HTERT RPE-1 (cell line): Measurements from ENCODE around the gene XPNPEP1.

Experiments
- in situ Hi-C: fragments of 300-500 bp; cut with MboI; formaldehyde crosslinking; loops from 4 replicates; pipeline ENCODE4 v1.14.3; 2020; ENCODE audit warnings: low sequenced_read_pairs

Gene XPNPEP1

DNA sequence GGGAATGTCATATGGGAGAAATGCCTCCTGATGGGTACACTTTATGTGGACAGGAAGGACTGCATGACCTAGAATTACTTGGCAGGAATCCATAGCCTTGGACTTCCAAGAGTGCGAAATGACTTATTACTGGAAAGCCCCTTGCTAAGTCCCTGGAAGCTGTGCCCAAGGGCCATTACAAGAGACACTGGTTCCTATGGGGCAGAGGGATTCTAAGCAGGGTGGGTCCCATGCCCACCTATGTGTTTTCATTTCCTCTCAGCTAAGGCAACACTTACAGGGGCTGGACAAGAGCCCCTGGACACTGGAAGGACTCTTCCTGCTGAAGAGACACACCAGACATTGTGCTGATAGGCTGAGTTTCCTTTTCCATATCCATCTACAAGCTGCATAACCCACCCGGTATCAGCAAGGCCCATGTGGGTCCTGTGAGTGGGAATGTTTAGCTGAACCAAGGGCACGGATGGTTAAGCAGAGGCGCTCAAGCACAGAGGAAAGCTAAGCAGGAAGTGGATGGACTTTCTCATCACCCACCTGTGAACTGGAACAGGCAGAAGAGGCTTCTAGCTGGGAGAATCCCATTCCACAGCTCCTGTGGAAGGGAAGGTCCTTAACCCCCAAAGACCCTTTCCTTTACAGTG is 56.2 kb downstream of the XPNPEP1 start:
- in situ Hi-C loops: no loop called here

DNA sequence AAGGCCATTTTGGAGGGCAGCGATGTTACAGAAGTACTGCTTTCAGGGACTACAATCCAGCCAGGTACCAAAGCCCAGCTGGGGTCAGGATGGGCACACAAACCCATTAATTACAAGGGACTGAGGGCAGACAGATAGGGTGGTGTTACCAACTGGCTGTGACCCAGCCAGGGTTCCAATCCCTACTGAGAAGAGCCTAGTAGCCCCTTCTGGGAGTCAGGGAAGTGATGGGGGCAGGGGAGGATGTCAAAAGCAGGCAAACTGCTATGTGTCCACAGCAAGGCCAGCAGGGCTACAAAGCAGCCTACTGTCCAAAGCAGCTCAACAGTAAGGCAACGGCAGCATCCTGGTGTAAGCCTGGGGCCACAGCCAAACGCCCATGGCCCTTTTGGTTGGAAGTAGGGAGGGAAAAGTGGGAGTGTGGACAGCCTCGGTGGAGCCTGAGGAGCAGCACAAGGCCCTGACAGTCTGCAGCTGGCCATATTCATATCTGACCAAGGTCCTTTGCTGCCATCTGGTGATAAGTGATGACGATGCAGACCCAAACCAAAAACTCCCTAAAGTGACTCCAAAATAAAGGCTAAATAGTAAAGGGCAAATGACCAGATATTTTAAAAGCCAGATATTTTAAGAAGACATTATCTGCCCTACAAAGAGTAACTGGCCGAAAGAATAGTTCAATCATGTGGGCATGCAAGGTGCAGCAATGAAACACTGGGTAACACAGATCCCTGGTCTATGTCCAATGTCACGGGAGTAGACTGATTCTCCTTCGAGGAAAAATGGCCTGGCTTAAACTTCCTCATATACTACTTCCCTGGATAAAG is 56.9 kb downstream of the XPNPEP1 start:
- in situ Hi-C loops: no loop called here

DNA sequence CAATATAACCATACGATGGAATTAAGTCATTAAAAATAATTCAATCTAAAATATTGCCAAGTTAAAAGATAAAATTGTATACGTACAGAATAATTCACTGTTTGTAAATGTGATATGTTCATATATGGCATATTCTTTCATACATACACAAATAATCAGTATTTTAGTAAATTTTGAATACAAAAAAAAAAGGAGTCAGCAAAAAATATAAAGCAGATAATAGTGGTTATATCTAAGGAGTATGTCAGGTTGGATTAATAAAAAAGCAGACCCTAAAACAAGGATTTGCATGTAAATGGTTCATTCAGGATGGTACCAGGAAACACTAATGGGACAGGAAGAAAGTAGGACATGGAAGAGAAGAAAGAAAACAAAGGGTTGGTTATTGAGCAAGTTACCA is 59.5 kb downstream of the XPNPEP1 start:
- in situ Hi-C loops: no loop called here

DNA sequence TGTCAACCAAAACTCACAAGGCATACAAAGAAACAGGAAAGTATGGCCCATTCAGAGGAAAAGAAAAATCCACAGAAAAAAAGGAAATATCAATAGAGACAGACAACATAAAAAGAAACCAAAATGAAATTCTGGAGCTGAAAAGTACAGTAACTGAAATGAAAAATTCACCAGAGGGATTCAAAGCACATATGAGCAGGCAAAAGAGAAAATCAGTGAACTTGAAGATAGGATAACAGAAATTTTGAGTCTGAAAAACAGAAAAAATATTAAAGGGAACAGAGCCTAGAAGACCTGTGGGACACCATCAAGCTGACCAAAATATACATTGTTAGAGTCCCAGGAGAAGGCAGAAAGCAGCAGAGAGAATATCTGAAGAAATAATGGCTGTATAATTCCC is 60.6 kb downstream of the XPNPEP1 start:
- in situ Hi-C loops: no loop called here

DNA sequence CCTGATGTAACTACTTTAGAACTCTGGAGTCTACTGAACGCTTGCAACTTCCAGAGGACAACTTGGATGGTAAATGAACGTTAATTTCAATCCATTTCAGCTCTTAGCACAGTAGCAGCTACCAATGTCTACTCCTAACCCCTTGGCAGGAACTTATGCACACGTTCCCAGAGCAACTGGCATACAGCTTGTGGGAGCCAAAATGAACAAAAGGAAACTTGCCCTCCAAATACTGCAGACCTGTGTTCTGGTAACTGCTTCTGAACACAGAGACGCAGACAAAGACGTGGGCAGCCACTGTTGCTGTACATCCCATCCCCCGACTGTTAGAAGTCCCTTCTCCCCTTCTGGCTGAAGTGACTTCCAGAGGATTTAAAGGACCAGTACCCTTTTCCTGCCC is 61.3 kb downstream of the XPNPEP1 start:
- in situ Hi-C loops: no loop called here

DNA sequence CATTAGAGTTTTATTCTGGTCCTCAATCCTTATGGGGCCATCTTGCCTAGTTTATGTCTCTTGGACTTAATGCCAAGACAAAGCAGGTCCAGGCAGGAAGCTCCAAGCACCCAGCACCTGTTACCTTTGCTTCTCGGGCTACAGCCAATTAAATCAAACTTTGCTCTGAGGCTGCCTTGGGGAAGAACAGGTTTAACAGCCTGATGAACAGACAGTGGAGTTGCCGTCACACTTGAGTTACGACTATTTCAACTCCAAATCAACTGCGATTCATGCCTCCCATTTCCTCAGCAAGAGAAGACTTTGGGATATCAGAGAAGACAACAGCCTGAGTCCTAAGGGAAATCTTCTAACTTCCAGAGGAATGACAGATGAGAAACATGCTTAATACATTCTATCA is 62.2 kb downstream of the XPNPEP1 start:
- in situ Hi-C loops: no loop called here

DNA sequence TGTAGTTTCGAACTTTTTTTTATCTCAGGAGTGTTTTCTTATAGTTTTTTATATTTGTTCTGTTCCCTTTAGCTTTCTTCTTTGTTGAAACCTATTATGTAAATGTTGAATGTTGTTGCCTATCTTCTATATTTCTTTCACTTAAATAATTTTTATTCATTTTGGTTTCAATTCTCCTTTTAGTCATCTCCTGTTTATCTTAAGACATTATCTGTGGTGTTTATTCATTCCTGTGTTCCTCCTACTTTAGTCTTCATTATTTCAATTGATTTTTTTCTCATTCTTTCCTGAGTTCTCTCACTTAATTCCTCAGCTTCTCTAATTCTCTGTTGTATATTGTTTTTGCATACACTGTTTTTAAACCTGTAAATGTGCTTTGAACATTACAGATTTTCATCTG is 64.1 kb downstream of the XPNPEP1 start:
- in situ Hi-C loops: no loop called here

DNA sequence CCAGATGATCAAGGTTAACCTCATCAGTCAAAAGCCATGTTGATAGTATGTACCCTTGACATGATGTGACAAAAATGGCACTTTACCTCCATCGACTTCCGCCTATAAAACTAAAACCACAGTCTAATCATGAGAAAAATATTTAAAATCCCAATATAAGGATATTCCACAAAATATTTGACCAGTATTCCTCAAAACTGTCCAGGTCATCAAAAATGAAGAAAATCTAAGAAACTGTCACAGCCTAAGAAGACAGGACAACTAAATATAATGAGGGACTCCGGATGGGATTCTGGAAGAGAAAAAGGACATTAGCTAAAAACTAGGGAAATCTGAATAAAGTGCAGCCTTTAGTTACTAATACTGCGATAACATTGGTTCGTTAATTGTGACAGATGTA is 67.6 kb downstream of the XPNPEP1 start:
- in situ Hi-C loops: no loop called here

DNA sequence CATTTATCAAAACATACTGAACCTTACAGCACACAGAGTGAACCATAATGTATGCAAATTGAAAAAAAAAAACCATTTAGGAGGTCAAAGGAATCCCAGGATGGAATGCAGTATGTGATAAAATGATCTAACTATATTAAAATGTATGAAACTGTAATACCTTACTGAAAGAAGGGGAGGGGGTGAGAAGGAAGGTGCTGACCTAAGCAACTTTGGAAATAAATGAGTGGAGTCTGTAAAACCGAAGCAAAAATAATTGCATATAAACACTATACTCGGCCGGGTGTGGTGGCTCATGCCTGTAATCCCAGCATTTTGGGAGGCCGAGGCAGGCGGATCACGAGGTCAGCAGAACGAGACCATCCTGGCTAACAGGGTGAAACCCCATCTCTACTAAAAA is 69.4 kb downstream of the XPNPEP1 start:
- in situ Hi-C loops: no loop called here

DNA sequence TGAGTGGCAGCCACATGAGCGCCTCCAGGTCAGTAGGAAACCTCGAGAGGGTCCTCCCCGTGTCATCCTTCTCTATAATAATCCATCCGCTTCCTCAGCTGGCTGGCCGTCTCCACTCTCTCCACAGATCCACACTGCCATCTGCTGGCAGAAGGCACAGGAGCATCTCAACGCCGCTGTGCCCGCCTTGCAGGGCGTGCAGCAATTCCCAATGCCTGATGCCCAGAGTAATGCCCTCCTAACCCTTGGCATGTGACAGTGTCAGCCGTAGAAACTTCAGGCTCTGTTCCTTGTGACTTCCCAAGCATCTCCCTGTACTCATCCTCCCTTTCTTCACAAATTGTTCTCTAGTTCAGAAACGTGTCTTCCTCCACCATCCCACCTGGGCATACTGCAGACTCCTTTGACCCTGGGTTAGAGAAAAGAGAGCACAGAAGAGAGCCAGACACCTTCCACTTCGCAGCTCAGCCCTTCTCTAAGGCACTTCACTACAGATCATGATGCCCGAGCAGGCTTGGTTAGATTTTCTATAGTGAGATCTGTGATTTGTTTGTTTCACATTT is 70.8 kb downstream of the XPNPEP1 start:
- in situ Hi-C loops: no loop called here

DNA sequence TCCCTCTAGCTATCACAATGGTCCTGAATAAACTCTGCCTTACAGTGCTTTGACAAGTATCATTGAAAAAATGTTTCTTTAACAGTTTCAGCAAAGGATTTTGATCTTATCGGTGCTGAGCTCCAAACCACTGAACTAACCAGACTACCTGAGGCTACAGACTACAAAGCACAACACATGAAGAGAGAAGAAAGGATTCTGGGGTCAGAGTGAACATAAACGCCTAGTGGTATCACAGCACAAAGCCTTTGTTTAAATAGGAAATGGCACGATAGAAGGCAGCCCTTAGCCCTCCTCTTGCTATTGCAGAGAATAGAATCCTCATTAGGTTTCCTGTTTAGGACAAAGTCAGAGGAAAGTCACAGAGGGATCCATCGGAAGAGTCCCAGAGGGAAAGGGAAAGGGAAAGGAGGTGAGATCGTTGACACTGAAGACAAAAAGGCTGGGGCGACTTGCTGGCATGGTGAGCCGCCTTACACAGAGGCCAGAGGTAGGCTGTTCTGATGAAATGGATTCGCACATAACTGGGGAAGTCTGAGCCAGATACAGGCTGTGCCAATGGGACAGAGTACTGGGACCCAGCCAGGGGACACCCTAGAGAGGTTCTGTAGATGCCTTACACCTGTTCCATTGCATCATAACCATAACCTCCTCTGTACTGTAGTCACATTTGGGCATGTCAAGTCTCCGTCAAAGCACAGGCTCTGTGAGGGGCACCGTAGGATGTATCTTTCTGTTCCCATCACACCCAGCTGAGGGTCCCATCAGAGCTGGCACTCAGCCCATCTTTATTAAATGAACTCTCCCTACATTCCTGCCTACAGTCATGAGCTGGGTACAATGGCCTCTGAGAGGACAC is 71.5 kb downstream of the XPNPEP1 start:
- in situ Hi-C loops: no loop called here

DNA sequence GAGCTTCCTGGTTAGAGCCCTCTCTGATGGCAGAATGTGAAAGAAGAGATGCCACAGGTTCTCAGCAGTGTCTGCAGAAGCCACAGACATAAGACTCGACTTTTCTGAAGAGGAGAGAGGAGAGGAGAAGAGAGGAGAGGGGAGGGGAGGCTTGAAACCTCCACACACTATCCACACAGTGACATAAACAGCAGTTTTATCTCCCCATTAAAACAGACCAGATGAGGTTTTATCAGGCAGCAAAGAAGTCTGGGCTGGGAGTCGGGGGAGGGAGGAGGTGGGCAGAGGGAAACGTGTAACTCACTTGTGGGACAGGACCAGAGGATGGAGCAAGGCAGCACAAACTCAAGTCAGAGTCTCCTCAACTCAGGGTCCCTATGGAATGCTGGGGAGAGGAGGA is 76.5 kb downstream of the XPNPEP1 start:
- in situ Hi-C loops: no loop called here

DNA sequence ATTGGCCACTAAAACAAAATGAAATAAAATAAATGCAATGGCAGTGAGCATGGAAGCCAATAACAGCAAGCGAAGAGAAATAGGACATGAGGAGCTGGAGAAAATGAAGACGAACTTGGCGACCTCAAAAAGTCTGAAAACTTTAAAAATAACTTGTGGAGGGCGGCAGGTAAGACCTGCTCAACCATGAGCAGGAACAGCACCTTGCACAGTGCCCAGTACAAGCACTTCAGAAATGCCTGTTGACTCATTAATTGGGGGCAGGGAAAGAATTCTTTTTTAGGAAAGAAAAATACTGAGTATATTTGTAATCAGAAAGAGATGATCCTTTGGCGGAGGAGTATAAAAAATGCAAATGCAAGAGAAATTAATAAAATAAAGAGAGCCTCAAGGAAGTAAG is 78.0 kb downstream of the XPNPEP1 start:
- in situ Hi-C loops: no loop called here

DNA sequence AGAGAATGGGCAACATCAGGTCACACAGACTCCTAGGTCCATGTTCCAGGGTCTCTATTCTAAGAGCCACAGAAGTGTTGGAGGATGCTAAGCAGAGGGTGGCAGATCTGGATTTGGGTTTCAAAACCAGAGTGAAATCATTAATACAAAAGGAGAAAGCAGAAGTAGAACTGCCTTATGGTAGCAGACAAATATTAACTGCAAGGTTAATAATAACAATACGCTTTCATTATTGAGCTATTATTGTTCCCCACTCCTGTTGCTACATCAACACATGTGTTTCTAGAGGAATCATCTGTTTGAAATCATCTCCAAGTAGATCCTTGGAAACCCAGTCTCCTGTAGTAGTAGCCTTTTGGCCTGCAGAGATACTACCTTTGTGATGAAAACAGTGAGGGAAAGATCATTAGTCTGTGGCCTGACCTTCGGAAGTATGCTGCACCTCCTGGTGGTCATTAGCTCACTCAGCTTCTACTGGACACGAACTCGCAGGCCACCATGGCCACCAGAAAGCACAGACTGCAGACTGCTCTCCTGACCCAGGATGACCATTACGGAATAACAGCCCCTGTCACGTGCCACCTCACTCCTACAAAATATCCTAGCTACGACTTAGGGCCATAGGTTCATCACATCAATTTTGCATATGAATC is 84.6 kb downstream of the XPNPEP1 start:
- in situ Hi-C loops: no loop called here

DNA sequence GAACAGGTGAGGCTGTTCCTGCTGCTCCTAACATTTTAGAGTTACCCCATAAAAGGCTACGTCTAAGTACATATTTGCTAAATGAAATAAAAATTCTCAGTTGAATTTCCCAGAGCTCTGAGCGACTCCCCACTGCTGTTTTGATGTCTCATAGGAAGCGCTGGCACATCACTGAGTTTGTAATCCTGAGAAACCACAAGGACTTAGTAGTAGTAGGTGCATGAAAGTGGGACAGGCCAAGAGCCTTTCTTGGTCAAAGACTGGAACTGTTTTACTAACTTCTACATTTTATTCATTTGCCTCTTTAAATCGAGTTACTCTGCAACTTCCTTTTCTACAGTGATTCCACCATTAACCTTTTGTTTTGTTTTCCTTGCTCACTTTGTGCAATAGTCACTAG is 85.9 kb downstream of the XPNPEP1 start:
- in situ Hi-C loops: no loop called here

DNA sequence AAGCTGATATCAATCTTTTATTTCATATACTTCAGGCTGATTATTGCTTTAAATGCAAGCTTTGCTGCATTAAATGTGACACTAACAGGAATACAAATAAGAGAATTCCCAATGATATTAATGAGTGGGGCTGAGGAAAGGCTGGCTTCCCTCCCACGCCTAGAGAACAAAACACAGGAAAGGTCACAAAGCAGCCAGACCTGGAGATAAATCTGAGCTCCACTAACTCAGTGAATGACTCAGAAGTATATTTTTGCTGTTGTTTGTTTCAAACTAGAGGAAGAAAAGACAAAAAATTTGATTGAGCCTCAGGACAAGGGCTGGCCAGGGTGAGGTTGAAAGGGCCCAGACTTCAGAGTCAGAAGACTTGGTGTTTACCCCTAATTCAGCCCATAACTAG is 88.1 kb downstream of the XPNPEP1 start:
- in situ Hi-C loops: no loop called here

DNA sequence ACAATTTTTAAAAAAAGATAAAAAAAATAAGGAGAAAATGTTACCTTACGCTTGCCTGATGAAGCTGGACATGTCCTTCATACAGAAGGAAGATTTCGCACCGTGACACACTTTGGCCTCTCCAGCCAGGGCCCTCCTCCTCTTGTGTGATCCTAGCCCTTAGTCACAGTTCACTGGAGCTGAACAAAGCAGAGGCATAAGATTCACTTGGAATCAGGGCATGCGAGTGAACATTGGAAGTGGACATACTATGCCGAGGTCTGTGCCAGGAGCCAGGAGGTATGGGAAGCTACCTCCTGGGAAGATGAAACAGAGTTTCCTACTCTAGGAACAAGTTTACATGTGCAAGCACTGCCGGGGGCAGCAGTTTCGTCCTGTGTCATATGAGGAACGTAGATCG is 91.5 kb downstream of the XPNPEP1 start:
- in situ Hi-C loops: no loop called here

DNA sequence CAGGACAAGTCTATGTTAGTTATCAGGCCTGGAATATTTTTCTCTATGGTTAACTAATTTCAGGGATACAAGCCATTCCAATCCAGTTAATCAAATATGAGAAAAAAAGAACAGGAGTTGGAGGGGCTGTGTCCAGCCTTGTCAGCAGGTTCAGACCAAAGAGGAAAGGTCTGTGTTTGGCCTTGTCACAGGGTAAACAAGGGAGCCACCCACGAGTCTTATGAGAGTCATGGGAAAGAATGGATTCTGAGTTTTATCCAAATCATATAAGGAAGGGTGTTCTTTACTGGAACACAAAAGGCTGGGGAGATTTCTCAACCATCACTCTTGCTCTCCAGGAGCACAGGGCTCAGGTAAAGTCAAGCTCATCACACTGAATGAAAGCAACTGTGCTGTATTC is 99.1 kb downstream of the XPNPEP1 start:
- in situ Hi-C loops: no loop called here

DNA sequence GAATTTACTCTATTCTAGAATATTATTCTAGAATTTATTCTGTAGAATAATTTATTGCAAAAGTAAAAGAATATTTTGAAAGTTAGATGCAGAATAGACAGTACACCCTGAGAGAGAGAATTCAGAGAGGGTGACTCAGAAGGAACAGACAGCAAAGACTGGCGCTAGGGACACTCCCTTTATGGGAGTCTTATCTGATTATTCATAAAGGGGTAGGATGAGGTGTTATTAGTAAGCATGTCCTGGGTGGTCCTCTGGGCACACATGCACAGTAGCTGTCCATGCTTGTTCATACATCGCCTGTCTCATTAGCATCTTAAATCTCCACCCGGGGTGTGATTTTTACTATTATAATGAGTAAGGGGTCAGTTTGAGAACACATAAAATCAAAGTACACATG is 100.1 kb downstream of the XPNPEP1 start:
- in situ Hi-C loops: no loop called here

DNA sequence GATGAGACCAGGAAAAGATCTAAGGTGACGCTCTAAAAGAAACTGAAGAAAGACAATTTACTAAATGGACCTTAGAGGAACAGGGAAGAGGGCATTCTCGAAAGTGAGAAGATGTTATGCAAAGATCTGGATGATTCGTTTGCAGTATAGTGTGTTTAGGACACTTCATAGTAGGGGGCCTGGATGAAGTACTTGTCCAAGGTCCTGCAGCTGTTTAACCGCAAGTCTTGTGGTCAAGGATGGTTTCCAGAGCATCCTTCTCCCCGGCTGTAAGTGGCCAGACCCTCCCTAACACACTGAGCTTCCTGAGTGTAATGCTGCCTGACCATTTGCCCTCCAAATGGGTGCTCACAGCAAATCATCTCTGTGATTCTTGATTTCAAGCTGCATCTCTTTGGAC is 101.6 kb downstream of the XPNPEP1 start:
- in situ Hi-C loops: no loop called here
